HCT116 (cell line): ENCODE results near the gene RPL18. TPM values are rescaled to one million over a fixed set of nuclear protein-coding genes. Genes with fewer than 3 reads are reported as not detected.

Experiments used
- ATAC-seq: fragments of 200-7000 bp; cut with Tn5 transposase; 2 replicates; pipeline ENCODE4 v1.9.1; 2020; ENCODE audit warnings: mild to moderate bottlenecking, moderate library complexity
- BruUV-seq: library from RNA; stranded (reverse); fragments of 400-500 nt; replicated peaks from 2 replicates; lab custom pipeline; 2021; lab: Mats Ljungman, UMichigan
- CTCF ChIA-PET: fragments of 300-600 bp; sonication (Branson Sonifier 250); formaldehyde crosslinking; loops from one replicate; lab custom pipeline; 2021; ENCODE audit warnings: antibody characterized with exemption; lab: Charles Lee
- POLR2A ChIA-PET: fragments of 300-600, 350-600 bp; sonication (Branson Sonifier 250); formaldehyde crosslinking; loops from one replicate; lab custom pipeline; 2021; ENCODE audit warnings: antibody characterized with exemption; lab: Charles Lee
- RAD21 ChIA-PET, 2 experiments: fragments of 300-600 bp; sonication (Branson Sonifier 250); formaldehyde crosslinking; loops; one replicate each; lab custom pipeline; 2023; ENCODE audit warnings: low total read pairs in 2 of 2; ENCODE audit not compliant: uncharacterized antibody in 2 of 2, unreplicated experiment in 2 of 2, low non-redundant PET in 1 of 2; lab: Charles Lee
- DNase-seq: peaks from one replicate; pipeline ENCODE4 v3.0.0-alpha.2; 2010; ENCODE audit warnings: low read depth, low spot score
- H2AFZ ChIP-seq: fragments of 200-600 bp; shearing (Covaris generic), sonication (generic); 2 replicates; pipeline ENCODE4 v1.6.1; 2017; ENCODE audit warnings: low read depth, mixed run types, mixed read lengths, antibody characterized with exemption, low read length; ENCODE audit not compliant: poor library complexity, severe bottlenecking
- H3K27ac ChIP-seq: 2 replicates; pipeline ENCODE4 v1.5.1; 2012; ENCODE audit warnings: low read depth, low read length
- H3K27me3 ChIP-seq: fragments of 200-600 bp; sonication (generic); 2 replicates; pipeline ENCODE4 v1.6.1; 2016; ENCODE audit warnings: mixed run types, low read length, mixed read lengths; ENCODE audit not compliant: insufficient read depth
- H3K36me3 ChIP-seq, 2 experiments: fragments of 200-500 bp in 1 of 2; fragments of 200-600 bp in 1 of 2; sonication (Bioruptor generic) in 1 of 2; sonication (generic) in 1 of 2; 2 replicates each; pipeline versions ENCODE4 v1.5.1 to v1.6.1; 2014 to 2016; ENCODE audit warnings: low read length in 2 of 2, inconsistent platforms in 1 of 2, mixed read lengths in 1 of 2, mixed run types in 1 of 2; ENCODE audit not compliant: insufficient read depth in 2 of 2, control insufficient read depth in 1 of 2
- H3K4me1 ChIP-seq, 2 experiments: fragments of 200-600 bp in 1 of 2; sonication (generic) in 1 of 2; 2 replicates each; pipeline versions ENCODE4 v1.5.1 to v1.6.1; 2012 to 2017; ENCODE audit warnings: low read length in 2 of 2, inconsistent platforms in 1 of 2, mild to moderate bottlenecking in 1 of 2, mixed read lengths in 1 of 2, mixed run types in 1 of 2, moderate library complexity in 1 of 2; ENCODE audit not compliant: insufficient read depth in 2 of 2, control insufficient read depth in 1 of 2
- H3K4me2 ChIP-seq: fragments of 200-600 bp; sonication (generic); 2 replicates; pipeline ENCODE4 v1.6.1; 2017; ENCODE audit warnings: mixed run types, low read length, mixed read lengths
- H3K4me3 ChIP-seq, 2 experiments: fragments of 200-600 bp in 1 of 2; sonication (generic) in 1 of 2; replicated peaks in 1 of 2; 2 replicates each; pipeline ENCODE4 v1.5.1; 2011 to 2016; ENCODE audit warnings: low read length in 2 of 2, control low read depth in 1 of 2, low read depth in 1 of 2, mild to moderate bottlenecking in 1 of 2, mixed read lengths in 1 of 2, mixed run types in 1 of 2
- H3K79me2 ChIP-seq: fragments of 200-600 bp; sonication (generic); 2 replicates; pipeline ENCODE4 v1.6.1; 2017; ENCODE audit warnings: mild to moderate bottlenecking, mixed run types, low read length, moderate library complexity, mixed read lengths; ENCODE audit not compliant: insufficient read depth
- H3K9ac ChIP-seq: fragments of 200-600 bp; sonication (generic); 2 replicates; pipeline ENCODE4 v1.6.1; 2016; ENCODE audit warnings: low read length, mixed read lengths
- H3K9me2 ChIP-seq: fragments of 200-600 bp; sonication (generic), shearing (Covaris generic); 2 replicates; pipeline ENCODE4 v1.6.1; 2017; ENCODE audit warnings: mixed run types, mild to moderate bottlenecking, moderate library complexity; ENCODE audit not compliant: insufficient read depth
- H3K9me3 ChIP-seq, 2 experiments: fragments of 200-500 bp in 1 of 2; fragments of 200-600 bp in 1 of 2; sonication (Bioruptor generic) in 1 of 2; sonication (generic) in 1 of 2; 2 replicates each; pipeline ENCODE4 v1.6.1; 2014 to 2017; ENCODE audit warnings: low read length in 2 of 2, mixed read lengths in 2 of 2, inconsistent platforms in 1 of 2, low read depth in 1 of 2, mild to moderate bottlenecking in 1 of 2, mixed run types in 1 of 2, moderate library complexity in 1 of 2; ENCODE audit not compliant: control insufficient read depth in 1 of 2, insufficient read depth in 1 of 2
- H4K20me1 ChIP-seq: fragments of 200-600 bp; sonication (generic), shearing (Covaris generic); 2 replicates; pipeline ENCODE4 v1.6.1; 2017; ENCODE audit warnings: mixed run types, mild to moderate bottlenecking, moderate library complexity; ENCODE audit not compliant: insufficient read depth
- MAX ChIP-seq: IDR thresholded peaks from 2 replicates; pipeline ENCODE4 v1.6.1; 2012
- POLR2A ChIP-seq: IDR thresholded peaks from 2 replicates; pipeline ENCODE4 v1.7.0; 2011; ENCODE audit warnings: borderline replicate concordance; ENCODE audit not compliant: insufficient read depth, insufficient read length; ENCODE audit errors: extremely low read depth
- SP1 ChIP-seq: IDR thresholded peaks from 2 replicates; pipeline ENCODE4 v1.6.1; 2012; ENCODE audit warnings: low read depth
- intact Hi-C: fragments of 100-400 bp; cut with micrococcal nuclease; formaldehyde crosslinking; loops from 2 replicates; pipeline ENCODE4 v1.10.0; 2022
- total RNA-seq: library from RNA; stranded (reverse); gene quantifications from one replicate; pipeline ENCODE4 v1.2.1, GENCODE V29; 2021; ENCODE audit not compliant: unreplicated experiment

Gene RPL18
- total RNA-seq, 1 experiment from 2014 or later, result 2,006 TPM

- peak overlapping the region; percentile 8 for H2AFZ ChIP-seq
- no peaks in the 10 kb centered on the region for H3K79me2 ChIP-seq
- no peak overlapping the region for H3K9ac ChIP-seq
- ChIA-PET CTCF (no interaction called here), POLR2A (no interaction called here), RAD21 (no interaction called here)
- no peak overlapping the region; a peak in 1 of 4 replicates for H3K4me3 ChIP-seq
- intact Hi-C loops, result no loop called here
- peaks cover 2 to 24% of the 10 kb centered on the region in 2 experiments; a peak in 3 of 4 replicates for H3K4me1 ChIP-seq
- no peaks in the 10 kb centered on the region for H3K27me3 ChIP-seq
- H3K9me2 ChIP-seq, result no peaks in the 10 kb centered on the region
- H3K4me2 ChIP-seq, result peak overlapping the region; percentile 57
- H3K9me3 ChIP-seq, result no peaks in the 10 kb centered on the region
- no TSS peak for BruUV-seq
- H3K36me3 ChIP-seq, result no peaks in the 10 kb centered on the region
- ATAC-seq (peak; percentile 91), DNase-seq (peak; percentile 95)
- H3K27ac ChIP-seq, result peak overlapping the region; percentile 23
- no peaks in the 10 kb centered on the region for H4K20me1 ChIP-seq
- TF ChIP-seq POLR2A, result no peak
- peak; percentile 82 for TF ChIP-seq MAX
- peak; percentile 70; the same call in 1 of the 2 replicates for TF ChIP-seq SP1
Measured at GRCh38 chr19:48660852-48661710, 42.1 kb upstream of the RPL18 start.

GRCh38 chr19:48659768-48660167, 40.8 kb upstream of the RPL18 start:
- intact Hi-C loops, result no loop called here
- no peak overlapping the region for H3K4me3 ChIP-seq
- ChIA-PET RAD21 (no interaction called here), CTCF (interaction anchor here (0.5 to 1.2 kb wide), 2 partner anchors 14 to 24 kb away, joined by 3 to 8 read pairs; partner anchors contain the start of gene CA11)
- peaks cover 2 to 24% of the 10 kb centered on the region in 2 experiments; a peak in 3 of 4 replicates for H3K4me1 ChIP-seq
- H3K9ac ChIP-seq, result no peak overlapping the region
- H3K4me2 ChIP-seq, result no peak overlapping the region
- H3K27ac ChIP-seq, result no peak overlapping the region
- H3K79me2 ChIP-seq, result no peaks in the 10 kb centered on the region
- H4K20me1 ChIP-seq, result no peaks in the 10 kb centered on the region
- no peaks in the 10 kb centered on the region for H3K9me2 ChIP-seq
- no peak for DNase-seq
- no peaks in the 10 kb centered on the region for H3K27me3 ChIP-seq
- TF ChIP-seq MAX, result no peak
- TF ChIP-seq, all 23 proteins: peak for 0
- no peaks in the 10 kb centered on the region for H3K9me3 ChIP-seq
- H3K36me3 ChIP-seq, result no peaks in the 10 kb centered on the region
- H2AFZ ChIP-seq, result no peak overlapping the region
- BruUV-seq, result no TSS peak
- POLR2A ChIA-PET, result no interaction called here
- no peak for ATAC-seq
